Liver (tissue), 9 donors: Measurements from ENCODE around the gene TLR8. TPM values are rescaled to one million over a fixed set of nuclear protein-coding genes. Genes with fewer than 3 reads are reported as not detected.
"Not testable (repeated sequence)": the region's sequence is repeated elsewhere in the genome, so short reads cannot be mapped to it uniquely, and the experiment has no call there.

ENCODE experiments used
- DNase-seq: peaks from one replicate; pipeline ENCODE4 v3.0.0-alpha.2; 2017; ENCODE audit warnings: low spot score
- H3K27ac ChIP-seq, 2 donors: one replicate each; pipeline ENCODE4 v1.7.0; 2013; ENCODE audit warnings: inconsistent platforms in 2 of 2, low read length in 2 of 2, control low read depth in 1 of 2, low read depth in 1 of 2, mild to moderate bottlenecking in 1 of 2
- H3K27me3 ChIP-seq, 4 donors: one replicate each; pipeline versions ENCODE4 v1.6.1 to v1.7.0; 2013; ENCODE audit warnings: low read length in 3 of 4, inconsistent platforms in 1 of 4, mild to moderate bottlenecking in 1 of 4, moderate library complexity in 1 of 4; ENCODE audit not compliant: control insufficient read depth in 4 of 4, insufficient read depth in 4 of 4
- H3K36me3 ChIP-seq, 4 donors: one replicate each; pipeline versions ENCODE4 v1.6.1 to v1.7.0; 2013; ENCODE audit warnings: low read length in 3 of 4, mild to moderate bottlenecking in 3 of 4, low read depth in 1 of 4, moderate library complexity in 1 of 4; ENCODE audit not compliant: control insufficient read depth in 4 of 4, insufficient read depth in 3 of 4
- H3K4me1 ChIP-seq, 4 donors: one replicate each; pipeline versions ENCODE4 v1.6.1 to v1.7.0; 2013; ENCODE audit warnings: low read length in 3 of 4, mild to moderate bottlenecking in 3 of 4, moderate library complexity in 1 of 4; ENCODE audit not compliant: control insufficient read depth in 4 of 4, insufficient read depth in 4 of 4
- H3K4me3 ChIP-seq, 3 donors: one replicate each; pipeline versions ENCODE4 v1.6.1 to v1.7.0; 2013; ENCODE audit warnings: low read length in 3 of 3, control low read depth in 1 of 3, low read depth in 1 of 3, mild to moderate bottlenecking in 1 of 3
- H3K9ac ChIP-seq, 2 donors: one replicate each; pipeline ENCODE4 v1.7.0; 2013; ENCODE audit warnings: low read length in 2 of 2, mild to moderate bottlenecking in 2 of 2, moderate library complexity in 2 of 2, control low read depth in 1 of 2, low read depth in 1 of 2
- H3K9me3 ChIP-seq, 4 donors: one replicate each; pipeline versions ENCODE4 v1.6.1 to v1.7.0; 2013; ENCODE audit warnings: low read length in 3 of 4; ENCODE audit not compliant: control insufficient read depth in 4 of 4
- EGR1 ChIP-seq, 2 donors: IDR thresholded peaks; 2 replicates each; pipeline ENCODE4 v1.6.1; 2016 to 2018; ENCODE audit warnings: antibody characterized with exemption in 2 of 2, low read depth in 2 of 2
- GABPA ChIP-seq, 2 donors: IDR thresholded peaks in 1 of 2; conservative IDR thresholded peaks in 1 of 2; 2 replicates each; pipeline ENCODE4 v1.6.1; 2016; ENCODE audit warnings: antibody characterized with exemption in 2 of 2, mild to moderate bottlenecking in 1 of 2, moderate library complexity in 1 of 2
- HNF4A ChIP-seq, 2 donors: conservative IDR thresholded peaks; 2 replicates each; pipeline ENCODE4 v1.6.1; 2016; ENCODE audit warnings: antibody characterized with exemption in 2 of 2, mild to moderate bottlenecking in 2 of 2
- HNF4G ChIP-seq: IDR thresholded peaks from 2 replicates; pipeline ENCODE4 v1.6.1; 2016; ENCODE audit warnings: antibody characterized with exemption
- JUND ChIP-seq, 2 donors: IDR thresholded peaks; 2 replicates each; pipeline ENCODE4 v1.6.1; 2016; ENCODE audit warnings: antibody characterized with exemption in 2 of 2
- NR2F2 ChIP-seq: IDR thresholded peaks from 2 replicates; pipeline ENCODE4 v1.6.1; 2016; ENCODE audit warnings: antibody characterized with exemption
- REST ChIP-seq: IDR thresholded peaks from 2 replicates; pipeline ENCODE4 v1.6.1; 2016; ENCODE audit warnings: antibody characterized with exemption, mild to moderate bottlenecking
- RXRA ChIP-seq, 2 donors: IDR thresholded peaks; 2 replicates each; pipeline ENCODE4 v1.6.1; 2017 to 2018; ENCODE audit warnings: antibody characterized with exemption in 2 of 2, mild to moderate bottlenecking in 1 of 2
- SP1 ChIP-seq: IDR thresholded peaks from 2 replicates; pipeline ENCODE4 v1.6.1; 2018; ENCODE audit warnings: antibody characterized with exemption, mild to moderate bottlenecking
- TAF1 ChIP-seq: conservative IDR thresholded peaks from 2 replicates; pipeline ENCODE4 v1.6.1; 2016; ENCODE audit warnings: antibody characterized with exemption, mild to moderate bottlenecking
- YY1 ChIP-seq: IDR thresholded peaks from 2 replicates; pipeline ENCODE4 v1.6.1; 2016; ENCODE audit warnings: antibody characterized with exemption, mild to moderate bottlenecking
- WGBS: extraction: QIAGEN DNeasy Blood & Tissue Kit; methylation state at CpG from one replicate; pipeline ENCODE4 v1.1.7; 2013; 5-methylcytosine and 5-hydroxymethylcytosine counted together
- polyA plus RNA-seq, 2 donors: library from polyadenylated mRNA; stranded (reverse) in 1 of 2; unstranded in 1 of 2; fragments of 200-250 nt in 1 of 2; fragments of >200 nt in 1 of 2; fragmentation: Nextera tagmentation in 1 of 2; extraction: Ambion mirVana in 1 of 2; gene quantifications; one replicate each; pipeline versions ENCODE4 v1.2.1 to v1.2.3, GENCODE V29; 2013 to 2015
- total RNA-seq, 2 donors: library from RNA; depleted of rRNA; stranded (reverse); fragments of >200 nt; gene quantifications; one replicate each; pipeline ENCODE4 v1.2.3, GENCODE V29; 2014
- TF ChIP-seq, protein P1 (sequence below): fragments of 150-350 bp; IDR thresholded peaks from 2 replicates; pipeline ENCODE4 v1.5.1; 2017; ENCODE audit warnings: improper control_type of control experiment, low read depth, low read length; ENCODE audit not compliant: missing input control
- TF ChIP-seq, protein P2 (sequence below): IDR thresholded peaks from 2 replicates; pipeline ENCODE4 v1.6.1; 2016; ENCODE audit warnings: antibody characterized with exemption
- donor health status: healthy.
- donor health status: healthy.
- donor health status: healthy.
- donor health status: healthy.
- donor health status: healthy.

TLR8 gene
- total and polyA plus RNA-seq, 4 donors: 0.28 to 4.6 (median 2.1) TPM

DNA sequence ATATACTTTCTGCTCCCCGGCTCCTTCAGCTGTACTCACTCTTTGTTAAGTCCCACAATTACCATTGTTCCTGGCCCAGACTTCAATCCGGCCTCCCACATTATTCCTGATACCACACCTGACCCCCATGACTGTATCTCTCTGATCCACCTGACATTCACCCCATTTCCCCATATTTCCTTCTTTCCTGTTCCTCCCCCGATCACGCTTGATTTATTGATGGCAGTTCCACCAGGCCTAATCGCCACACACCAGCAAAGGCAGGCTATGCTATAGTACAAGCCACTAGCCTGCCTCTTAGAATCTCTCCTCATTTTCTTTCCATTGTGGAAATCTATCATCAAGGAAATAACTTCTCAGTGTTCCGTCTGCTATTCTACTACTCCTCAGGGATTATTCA is 37.2 kb downstream of the TLR8 start:
- H3K27me3 ChIP-seq, H3K9me3 ChIP-seq, H3K36me3 ChIP-seq, H3K27ac ChIP-seq, DNase-seq, H3K4me3 ChIP-seq, H3K9ac ChIP-seq: not testable (repeated sequence)
- 72% methylated on average over 4 of the region's 6 CpGs for WGBS
- H3K4me1 ChIP-seq: peaks cover 4 to 12% (median 9%) of the 10 kb centered on the region in 4 donors

DNA sequence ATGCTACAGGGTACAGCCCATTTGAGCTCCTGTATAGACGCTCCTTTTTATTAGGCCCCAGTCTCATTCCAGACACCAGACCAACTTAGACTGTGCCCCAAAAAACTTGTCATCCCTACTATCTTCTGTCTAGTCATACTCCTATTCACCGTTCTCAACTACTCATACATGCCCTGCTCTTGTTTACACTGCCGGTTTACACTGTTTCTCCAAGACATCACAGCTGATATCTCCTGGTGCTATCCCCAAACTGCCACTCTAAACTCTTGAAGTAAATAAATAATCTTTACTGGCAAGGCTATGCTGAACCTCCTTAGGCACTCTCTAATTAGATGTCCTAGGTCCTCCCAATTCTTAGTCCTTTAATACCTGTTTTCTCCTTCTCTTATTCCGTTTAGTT is 38.0 kb downstream of the TLR8 start:
- 83% methylated on average over 2 of the region's 4 CpGs for WGBS
- H3K27me3 ChIP-seq, H3K4me3 ChIP-seq, H3K9me3 ChIP-seq, DNase-seq, H3K36me3 ChIP-seq, H3K27ac ChIP-seq, H3K9ac ChIP-seq: not testable (repeated sequence)
- H3K4me1 ChIP-seq: peaks cover 4 to 12% (median 9%) of the 10 kb centered on the region in 4 donors

- WGBS: 92% methylated on average over 4 of the region's 4 CpGs
- TF ChIP-seq NR2F2: no peak
- TF ChIP-seq, protein P1, sequence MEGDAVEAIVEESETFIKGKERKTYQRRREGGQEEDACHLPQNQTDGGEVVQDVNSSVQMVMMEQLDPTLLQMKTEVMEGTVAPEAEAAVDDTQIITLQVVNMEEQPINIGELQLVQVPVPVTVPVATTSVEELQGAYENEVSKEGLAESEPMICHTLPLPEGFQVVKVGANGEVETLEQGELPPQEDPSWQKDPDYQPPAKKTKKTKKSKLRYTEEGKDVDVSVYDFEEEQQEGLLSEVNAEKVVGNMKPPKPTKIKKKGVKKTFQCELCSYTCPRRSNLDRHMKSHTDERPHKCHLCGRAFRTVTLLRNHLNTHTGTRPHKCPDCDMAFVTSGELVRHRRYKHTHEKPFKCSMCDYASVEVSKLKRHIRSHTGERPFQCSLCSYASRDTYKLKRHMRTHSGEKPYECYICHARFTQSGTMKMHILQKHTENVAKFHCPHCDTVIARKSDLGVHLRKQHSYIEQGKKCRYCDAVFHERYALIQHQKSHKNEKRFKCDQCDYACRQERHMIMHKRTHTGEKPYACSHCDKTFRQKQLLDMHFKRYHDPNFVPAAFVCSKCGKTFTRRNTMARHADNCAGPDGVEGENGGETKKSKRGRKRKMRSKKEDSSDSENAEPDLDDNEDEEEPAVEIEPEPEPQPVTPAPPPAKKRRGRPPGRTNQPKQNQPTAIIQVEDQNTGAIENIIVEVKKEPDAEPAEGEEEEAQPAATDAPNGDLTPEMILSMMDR: no peak
- TF ChIP-seq TAF1: no peak
- TF ChIP-seq SP1: no peak
- no peak for TF ChIP-seq HNF4G
- no peak for TF ChIP-seq REST
- no peak for TF ChIP-seq JUND (IDR thresholded peaks at IDR 0.05)
- TF ChIP-seq RXRA (IDR thresholded peaks at IDR 0.05): no peak
- TF ChIP-seq, protein P2, sequence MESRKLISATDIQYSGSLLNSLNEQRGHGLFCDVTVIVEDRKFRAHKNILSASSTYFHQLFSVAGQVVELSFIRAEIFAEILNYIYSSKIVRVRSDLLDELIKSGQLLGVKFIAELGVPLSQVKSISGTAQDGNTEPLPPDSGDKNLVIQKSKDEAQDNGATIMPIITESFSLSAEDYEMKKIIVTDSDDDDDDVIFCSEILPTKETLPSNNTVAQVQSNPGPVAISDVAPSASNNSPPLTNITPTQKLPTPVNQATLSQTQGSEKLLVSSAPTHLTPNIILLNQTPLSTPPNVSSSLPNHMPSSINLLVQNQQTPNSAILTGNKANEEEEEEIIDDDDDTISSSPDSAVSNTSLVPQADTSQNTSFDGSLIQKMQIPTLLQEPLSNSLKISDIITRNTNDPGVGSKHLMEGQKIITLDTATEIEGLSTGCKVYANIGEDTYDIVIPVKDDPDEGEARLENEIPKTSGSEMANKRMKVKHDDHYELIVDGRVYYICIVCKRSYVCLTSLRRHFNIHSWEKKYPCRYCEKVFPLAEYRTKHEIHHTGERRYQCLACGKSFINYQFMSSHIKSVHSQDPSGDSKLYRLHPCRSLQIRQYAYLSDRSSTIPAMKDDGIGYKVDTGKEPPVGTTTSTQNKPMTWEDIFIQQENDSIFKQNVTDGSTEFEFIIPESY: no peak
- TF ChIP-seq HNF4A (conservative IDR thresholded peaks at IDR 0.05): no peak
- TF ChIP-seq GABPA (IDR thresholded peaks at IDR 0.05 in 1 of 2, conservative IDR thresholded peaks at IDR 0.05 in 1 of 2): no peak
- TF ChIP-seq YY1: no peak
- TF ChIP-seq EGR1 (IDR thresholded peaks at IDR 0.05; ENCODE audit: low read depth in 2 of 2): no peak
- Histone ChIP-seq H3K9me3 (no peaks in the 10 kb centered on the region), H3K27ac (no peak overlapping the region), H3K4me1 (peaks cover 4 to 15% (median 11%) of the 10 kb centered on the region in 4 donors), H3K27me3 (no peaks in the 10 kb centered on the region), H3K4me3 (no peak overlapping the region), H3K36me3 (no peaks in the 10 kb centered on the region), H3K9ac (no peak overlapping the region)
- no peak for DNase-seq
These were observed 39.1 kb downstream of the TLR8 start for GRCh38 chrX:12945494-12945893.
